AG09309 (cell line): ENCODE measurements around the gene CCDC144A.
"Not testable (repeated sequence)": the region's sequence is repeated elsewhere in the genome, so short reads cannot be mapped to it uniquely, and the experiment has no call there.

Experiments used
- DNase-seq: peaks from one replicate; pipeline ENCODE4 v3.0.0-alpha.2; 2010; ENCODE audit warnings: low read depth
- H3K4me3 ChIP-seq: 2 replicates; pipeline ENCODE4 v1.5.1; 2011; ENCODE audit warnings: mild to moderate bottlenecking, low read depth, low read length, moderate library complexity; ENCODE audit not compliant: control insufficient read depth
- TF ChIP-seq, protein P1 (sequence below): IDR thresholded peaks from 2 replicates; pipeline ENCODE4 v1.5.1; 2011; ENCODE audit warnings: mild to moderate bottlenecking, low read depth, low read length, inconsistent platforms; ENCODE audit not compliant: insufficient read depth, control insufficient read depth; ENCODE audit errors: missing control alignments

CCDC144A gene

DNA sequence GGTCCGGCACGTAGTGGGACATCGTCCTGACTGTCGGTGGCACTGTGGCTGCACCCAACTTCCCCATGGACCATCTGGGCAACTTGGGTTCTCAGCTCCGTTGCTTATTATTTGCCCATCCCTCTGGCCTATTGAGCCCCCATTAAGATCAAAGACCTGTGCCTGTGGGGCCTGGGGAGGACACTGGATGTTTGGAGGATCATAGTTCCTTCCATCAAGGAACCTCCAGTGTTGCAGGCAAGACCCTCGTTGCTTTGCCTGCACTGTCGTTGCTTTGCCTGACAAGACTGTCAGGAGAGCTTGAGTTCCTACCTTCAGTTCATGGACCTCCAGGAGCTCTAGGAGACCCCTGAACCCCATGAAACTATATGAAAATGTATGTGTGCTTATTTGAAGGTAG, 127.2 kb downstream of the CCDC144A start:
- no peak overlapping the region for H3K4me3 ChIP-seq
- DNase-seq = no peak
- TF ChIP-seq, protein P1, sequence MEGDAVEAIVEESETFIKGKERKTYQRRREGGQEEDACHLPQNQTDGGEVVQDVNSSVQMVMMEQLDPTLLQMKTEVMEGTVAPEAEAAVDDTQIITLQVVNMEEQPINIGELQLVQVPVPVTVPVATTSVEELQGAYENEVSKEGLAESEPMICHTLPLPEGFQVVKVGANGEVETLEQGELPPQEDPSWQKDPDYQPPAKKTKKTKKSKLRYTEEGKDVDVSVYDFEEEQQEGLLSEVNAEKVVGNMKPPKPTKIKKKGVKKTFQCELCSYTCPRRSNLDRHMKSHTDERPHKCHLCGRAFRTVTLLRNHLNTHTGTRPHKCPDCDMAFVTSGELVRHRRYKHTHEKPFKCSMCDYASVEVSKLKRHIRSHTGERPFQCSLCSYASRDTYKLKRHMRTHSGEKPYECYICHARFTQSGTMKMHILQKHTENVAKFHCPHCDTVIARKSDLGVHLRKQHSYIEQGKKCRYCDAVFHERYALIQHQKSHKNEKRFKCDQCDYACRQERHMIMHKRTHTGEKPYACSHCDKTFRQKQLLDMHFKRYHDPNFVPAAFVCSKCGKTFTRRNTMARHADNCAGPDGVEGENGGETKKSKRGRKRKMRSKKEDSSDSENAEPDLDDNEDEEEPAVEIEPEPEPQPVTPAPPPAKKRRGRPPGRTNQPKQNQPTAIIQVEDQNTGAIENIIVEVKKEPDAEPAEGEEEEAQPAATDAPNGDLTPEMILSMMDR = no peak

DNA sequence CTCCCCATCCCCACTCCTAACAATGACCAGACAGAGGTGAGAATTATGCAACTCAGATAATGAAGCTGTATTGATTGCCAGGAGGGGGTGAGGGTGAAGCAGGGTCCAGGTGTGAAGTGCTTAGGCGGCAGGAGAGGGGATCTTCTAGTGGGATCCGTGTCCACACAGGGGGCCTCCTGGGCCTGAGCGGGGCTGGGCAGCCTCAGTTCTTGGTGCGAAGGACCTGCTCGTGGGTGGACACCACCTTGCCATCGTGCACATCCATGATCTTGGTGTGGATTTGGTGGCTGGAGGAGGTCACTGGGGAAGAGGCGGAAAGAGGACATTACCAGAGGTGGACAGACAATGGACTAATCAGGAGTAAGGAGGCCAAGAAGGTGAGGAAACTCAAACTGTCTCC, 127.9 kb downstream of the CCDC144A start:
- not testable (repeated sequence) for H3K4me3 ChIP-seq, DNase-seq

DNA sequence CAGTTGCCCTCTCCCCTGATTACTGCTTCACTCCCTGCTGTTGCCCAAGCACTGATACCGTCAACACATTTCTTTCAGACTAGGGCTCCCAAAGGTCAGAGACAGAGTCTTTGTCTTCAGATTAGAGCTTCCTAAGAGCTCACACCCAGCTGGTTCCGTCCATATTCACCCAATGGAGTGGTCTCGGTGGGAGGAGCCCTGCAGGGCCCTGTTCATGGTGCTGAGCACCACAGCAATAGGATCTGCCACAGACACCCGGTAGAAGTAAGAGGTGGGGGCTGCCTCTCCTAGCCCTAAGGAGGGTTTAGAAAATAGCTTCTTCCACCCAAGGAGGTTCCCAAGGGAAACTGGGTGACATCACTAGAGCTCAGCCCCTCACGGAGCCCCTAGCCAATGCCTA, 128.3 kb downstream of the CCDC144A start:
- TF ChIP-seq, protein P1 = no peak
- no peak for DNase-seq
- H3K4me3 ChIP-seq = no peak overlapping the region

DNA sequence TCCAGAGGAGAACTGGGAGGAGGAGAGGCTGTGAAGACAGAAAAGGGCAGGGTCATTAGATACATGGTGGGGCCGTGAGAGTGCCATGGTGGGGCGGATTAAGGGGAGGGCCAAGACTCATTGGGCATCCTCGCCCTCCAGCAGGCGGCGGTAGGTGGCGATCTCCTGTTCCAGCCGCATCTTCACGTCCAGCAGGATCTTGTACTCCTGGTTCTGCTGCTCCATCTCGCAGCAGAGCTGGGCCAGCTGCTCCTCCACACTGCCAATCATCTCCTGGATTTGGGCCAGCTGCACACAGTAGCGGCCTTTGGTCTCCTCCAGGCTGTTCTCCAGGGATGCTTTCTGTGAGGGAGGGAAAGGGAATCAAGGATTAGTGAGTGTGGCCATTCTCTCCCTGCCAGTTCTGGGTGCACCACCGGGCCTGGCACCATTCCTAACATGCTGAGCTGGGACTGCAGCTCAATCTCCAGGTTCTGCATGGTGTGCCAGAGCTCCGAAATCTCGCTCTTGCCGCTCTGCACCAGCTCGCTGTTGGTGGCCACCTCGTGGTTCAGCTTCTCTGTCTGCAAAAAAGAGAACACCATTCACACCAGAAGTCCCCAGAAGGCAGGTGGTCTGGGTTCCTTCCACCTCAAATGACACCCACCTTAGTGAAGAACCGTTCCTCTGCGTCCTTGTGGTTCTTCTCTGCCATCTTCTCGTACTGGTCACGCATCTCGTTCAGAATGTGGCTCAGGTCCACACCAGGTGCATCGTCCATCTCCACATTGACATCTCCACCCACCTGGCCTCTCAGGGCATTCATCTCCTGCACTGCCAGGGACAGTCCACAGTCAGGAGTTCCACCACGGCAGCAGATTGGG, 129.0 kb downstream of the CCDC144A start:
- TF ChIP-seq, protein P1 = no peak
- H3K4me3 ChIP-seq = no peak overlapping the region
- no peak for DNase-seq

DNA sequence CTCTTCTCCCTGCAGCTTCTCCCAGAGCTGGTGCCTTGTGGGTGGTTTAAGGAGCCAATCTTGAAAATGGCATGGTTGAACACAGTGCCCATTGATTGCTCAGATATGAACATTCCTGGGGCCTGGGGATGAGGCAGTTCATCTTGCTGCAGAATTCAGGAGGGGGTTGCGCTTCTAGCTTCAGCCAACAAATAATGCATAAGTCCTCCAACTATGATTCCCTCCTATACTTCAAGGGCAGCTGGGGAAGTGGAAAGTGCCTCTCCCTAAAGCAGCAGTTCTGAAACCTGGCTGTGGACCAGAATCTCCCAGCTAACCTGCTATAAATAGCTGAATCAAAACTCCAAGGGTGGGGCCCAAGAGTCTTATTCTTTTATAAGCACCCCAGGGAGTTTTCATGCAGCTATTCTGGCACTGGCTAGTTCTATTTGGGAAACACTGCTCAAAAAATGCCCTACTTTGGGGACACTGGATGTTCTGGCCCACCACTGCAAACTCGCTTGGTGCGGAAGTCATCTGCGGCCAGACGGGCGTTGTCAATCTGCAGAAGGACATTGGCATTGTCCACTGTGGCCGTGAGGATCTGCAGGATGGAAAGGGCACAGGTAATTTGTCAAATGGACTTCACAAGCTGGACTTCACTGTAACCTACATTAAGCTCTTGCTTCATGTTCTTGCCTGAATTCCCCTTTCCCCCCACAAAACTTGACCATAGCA, 130.3 kb downstream of the CCDC144A start:
- TF ChIP-seq, protein P1 = no peak
- no peak for DNase-seq
- H3K4me3 ChIP-seq = no peak overlapping the region

DNA sequence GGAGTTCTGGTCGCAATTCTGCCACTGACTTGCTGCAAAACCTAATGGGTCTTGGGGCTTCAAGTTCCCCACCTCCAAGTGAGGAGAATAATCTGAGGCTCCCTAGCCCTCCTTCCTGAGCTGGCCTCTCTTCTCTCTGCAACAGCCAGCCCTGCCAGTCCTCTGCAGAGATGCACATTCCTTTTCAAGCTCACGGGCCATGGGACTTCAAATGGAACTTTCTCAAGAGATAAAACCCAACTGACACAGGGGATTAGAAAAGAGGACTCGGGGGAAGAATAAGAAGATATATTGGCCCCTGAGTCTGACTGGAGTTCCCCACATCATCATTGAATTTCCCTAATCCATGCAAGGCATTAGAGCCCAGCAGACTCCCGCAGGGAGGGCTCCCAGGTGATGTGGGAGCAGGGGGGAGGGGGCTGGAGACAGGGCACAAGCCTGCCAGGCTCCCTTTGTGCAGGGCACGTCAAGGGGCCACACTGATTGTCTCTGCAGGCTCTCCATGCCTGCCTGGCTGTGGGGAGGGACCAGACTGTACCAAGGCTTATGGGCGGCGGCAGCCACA, 131.0 kb downstream of the CCDC144A start:
- TF ChIP-seq, protein P1 = no peak
- no peak overlapping the region for H3K4me3 ChIP-seq
- no peak for DNase-seq

DNA sequence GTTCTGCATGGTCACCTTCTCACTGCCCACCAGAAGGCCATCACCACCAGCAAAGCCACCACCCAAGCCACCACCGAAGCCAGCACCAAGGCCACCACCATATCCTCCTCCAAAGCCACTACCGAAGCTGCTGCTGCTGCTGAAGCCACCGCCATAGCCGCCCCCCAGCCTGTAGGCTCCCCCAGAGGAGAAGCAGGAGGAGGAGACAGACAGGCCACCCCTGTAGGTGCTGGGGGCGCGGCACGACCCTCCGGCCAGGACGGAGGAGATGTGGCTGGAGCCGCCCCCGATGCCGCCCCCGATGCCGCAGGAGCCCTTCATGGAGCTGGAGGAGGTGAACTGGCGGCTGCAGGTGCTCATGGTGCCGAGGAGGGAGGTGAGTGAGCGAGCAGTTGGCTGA, 132.1 kb downstream of the CCDC144A start:
- DNase-seq, H3K4me3 ChIP-seq: not testable (repeated sequence)

DNA sequence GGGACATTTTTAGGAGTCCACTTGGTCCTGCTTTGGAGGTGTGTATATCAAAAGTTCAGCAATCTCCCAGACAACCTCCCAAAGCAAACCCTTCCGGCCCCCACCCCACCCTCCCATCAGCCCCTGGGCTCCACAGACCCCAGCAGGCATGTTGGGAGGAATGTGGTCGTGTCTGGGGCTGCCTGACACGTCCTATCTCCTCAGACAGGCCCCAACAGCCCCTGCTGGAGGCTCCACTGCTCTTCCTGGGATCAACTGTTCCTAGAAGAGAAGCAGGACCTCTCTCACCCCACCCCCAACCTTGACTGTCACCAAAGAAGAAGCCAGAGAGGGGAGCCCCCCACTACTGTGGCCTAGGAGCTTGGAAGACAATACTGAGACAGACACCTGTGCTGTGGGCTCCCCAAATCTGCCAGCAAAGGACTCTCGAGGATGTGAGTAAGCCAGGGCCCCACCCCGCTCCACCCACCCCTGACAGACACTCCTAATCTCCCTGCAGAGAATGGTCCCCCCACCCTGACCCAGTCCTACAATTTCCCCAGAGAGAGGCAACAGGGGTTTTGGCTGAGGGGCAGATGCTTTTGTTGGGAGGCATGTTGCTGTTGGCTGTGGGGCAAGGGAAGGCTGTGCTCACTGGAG, 133.8 kb downstream of the CCDC144A start:
- not testable (repeated sequence) for DNase-seq, H3K4me3 ChIP-seq
